Epithelial cell of alveolus of lung (primary cell): ENCODE measurements around the gene ZNF20. TPM values are rescaled to one million over a fixed set of nuclear protein-coding genes. Genes with fewer than 3 reads are reported as not detected.

Source experiments
- total RNA-seq: library from RNA; depleted of rRNA; stranded (reverse); fragments of >200 nt; gene quantifications from 2 replicates; pipeline ENCODE4 v1.2.1, GENCODE V29; 2015

The ZNF20 gene
- 2.5 and 3.5 TPM in 2 replicates for total RNA-seq

DNA sequence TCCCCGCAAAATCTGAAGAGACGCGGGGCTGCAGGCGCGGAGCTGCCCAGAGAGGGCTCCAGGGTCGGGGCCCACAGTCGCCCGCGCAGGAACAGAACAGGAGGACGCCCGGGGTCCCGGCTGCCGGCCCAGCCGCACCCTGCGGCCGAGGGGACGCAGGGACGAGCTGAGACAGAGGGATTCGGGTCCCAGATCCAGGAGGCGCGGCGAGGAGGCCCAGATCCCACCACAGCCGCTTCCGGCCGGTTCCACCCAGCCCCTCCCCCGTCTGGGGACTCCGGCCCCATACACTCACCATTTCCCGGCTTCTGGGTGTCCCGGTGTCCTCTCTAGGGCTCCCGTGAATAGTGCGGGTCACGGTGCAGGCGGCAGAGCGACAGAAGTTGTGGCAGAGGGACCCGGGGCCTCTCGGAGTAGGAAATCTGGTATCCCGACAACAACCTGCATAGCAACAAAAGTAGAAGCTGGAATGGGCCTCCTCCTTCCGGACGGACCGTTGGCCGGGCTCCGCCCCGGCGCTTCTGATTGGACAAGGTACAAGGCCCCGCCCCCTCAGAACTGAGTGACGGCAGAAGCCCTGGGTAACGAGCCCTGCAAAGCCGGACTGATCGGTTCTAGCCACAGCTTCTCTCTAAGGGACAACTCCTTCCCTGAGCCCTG is at the start of gene ZNF20:
Gene ZNF20 (minus strand): TSS at position 466 of the 660 bp plus-strand sequence. CDS start 168 bp downstream, at position 298.

DNA sequence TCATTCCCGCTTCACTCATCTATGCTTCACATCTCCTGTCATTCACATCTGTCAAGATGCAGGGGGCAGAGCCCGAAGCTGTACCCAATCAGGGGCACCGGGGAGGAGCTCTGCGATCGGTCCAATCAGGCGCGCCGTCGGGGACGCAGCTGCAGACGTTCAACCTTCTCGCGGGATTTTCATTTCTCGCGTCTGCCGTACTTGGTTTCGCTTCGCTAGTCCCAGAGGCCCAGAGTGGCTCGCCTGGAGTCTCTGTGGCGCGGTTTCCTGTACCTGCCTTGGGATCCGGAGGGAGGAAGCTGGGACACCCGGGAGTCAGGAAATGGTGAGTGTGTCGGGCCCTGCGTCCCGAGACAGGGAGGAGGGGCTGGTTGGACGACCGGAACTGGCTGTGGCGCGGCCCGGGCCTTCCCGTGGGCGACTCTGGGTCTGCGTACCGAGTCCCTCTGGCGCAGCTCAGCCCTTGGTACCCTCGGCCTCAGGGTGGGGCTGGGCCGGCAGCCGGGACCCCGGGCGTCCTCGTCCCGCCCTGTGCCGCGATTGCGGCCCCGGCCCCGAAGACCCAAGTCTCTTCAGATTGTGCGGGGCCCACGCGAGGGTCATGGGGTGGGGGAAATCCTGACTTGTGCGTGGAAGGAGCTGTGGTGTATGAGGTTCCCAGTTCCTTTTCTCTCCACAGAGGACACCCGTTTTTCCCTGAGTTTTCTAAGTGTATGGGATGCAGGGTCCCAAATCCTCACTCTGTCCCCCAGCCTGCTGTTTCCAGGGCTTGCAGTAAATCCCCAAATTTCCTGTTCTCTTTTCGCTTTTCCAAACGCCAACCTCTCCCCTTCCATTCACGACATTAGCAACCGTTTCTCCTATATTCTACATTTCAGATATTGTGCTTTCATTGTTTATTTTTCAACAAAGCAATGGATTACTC is 23.0 kb upstream of the ZNF20 start, which contains the start of gene ZNF136:
Gene ZNF136 (plus strand): TSS at position 215 of the 925 bp plus-strand sequence. CDS start 108 bp downstream, at position 323.

DNA sequence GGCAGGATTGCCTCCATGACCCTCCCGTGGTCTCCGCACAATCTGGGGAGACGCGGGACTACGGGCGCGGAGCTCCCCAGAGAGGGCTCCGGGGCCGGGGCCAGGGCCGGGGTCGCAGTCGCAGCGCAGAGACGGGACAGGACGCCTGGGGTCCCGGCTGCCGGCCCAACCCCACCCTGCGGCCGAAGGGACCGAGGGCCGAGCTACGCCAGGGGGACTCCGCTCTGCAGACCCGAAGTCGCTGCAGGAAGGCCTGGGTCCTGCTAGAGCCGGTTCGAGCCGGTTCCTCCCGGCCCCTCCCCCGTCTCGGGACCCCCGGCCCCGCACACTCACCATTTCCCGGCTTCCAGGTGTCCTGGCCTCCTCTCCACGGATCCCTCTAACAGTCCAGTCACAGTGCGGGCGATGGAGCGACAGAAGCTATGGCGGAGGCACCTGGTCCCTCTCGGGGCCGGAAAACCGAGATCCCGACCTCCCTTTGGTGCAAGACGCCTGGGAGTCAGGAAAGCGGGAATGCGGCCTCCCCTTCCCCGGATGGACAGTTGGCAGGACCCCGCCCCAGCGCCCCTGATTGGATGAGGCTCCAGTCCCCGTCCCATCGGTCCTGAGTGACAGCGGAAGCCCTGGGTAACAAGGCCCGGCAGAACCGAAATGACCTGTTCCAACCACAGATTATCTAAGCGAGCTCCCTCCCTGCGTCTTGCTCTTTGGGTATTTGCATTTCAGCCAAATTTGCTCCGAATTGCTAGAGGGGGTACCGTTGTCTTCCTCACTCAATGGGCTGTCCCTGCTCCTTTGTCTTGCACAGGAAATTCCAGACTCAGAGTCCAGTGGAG is 16.3 kb upstream of the ZNF20 start, which contains the start of gene ZNF625:
Gene ZNF625 (minus strand): TSS at position 512 of the 836 bp plus-strand sequence. CDS start 176 bp downstream, at position 336.

Other genes with a start within 250 kb of the ZNF20 start
- 4.9 and 7.2 TPM in 2 replicates for gene ZNF700, start 215.2 kb downstream of the ZNF20 start, total RNA-seq
- gene ZNF763, start 175.3 kb downstream of the ZNF20 start, total RNA-seq, result 0.13 and 5.5 TPM in 2 replicates
- gene ZNF433, start 104.7 kb downstream of the ZNF20 start, total RNA-seq, result 4.7 and 12.9 TPM in 2 replicates
- 0.08 and 0.13 TPM in 2 replicates for gene ZNF878, start 87.4 kb downstream of the ZNF20 start, total RNA-seq
- gene ZNF844, start 75.6 kb downstream of the ZNF20 start, total RNA-seq, result 2.3 and 9.0 TPM in 2 replicates
- 3.6 and 10.7 TPM in 2 replicates for gene ZNF625, start 16.4 kb upstream of the ZNF20 start, total RNA-seq
- 3.1 and 8.3 TPM in 2 replicates for gene ZNF136, start 22.7 kb upstream of the ZNF20 start, total RNA-seq
- gene ZNF44, start 154.5 kb upstream of the ZNF20 start, total RNA-seq, result 2.6 and 5.3 TPM in 2 replicates
- 0.65 and 2.6 TPM in 2 replicates for gene ZNF563, start 193.3 kb upstream of the ZNF20 start, total RNA-seq
- 0.26 and 1.4 TPM in 2 replicates for gene ZNF442, start 225.3 kb upstream of the ZNF20 start, total RNA-seq